KMS-11 (cell line): ENCODE measurements around the gene SDK1.

ENCODE experiments used
- H2AFZ ChIP-seq: fragments of 200-600 bp; sonication (generic); 2 replicates; pipeline ENCODE4 v1.6.1; 2016; ENCODE audit warnings: antibody characterized with exemption, mixed run types, low read depth
- H3K27ac ChIP-seq: fragments of 200-600 bp; sonication (generic); 2 replicates; pipeline ENCODE4 v1.6.1; 2016; ENCODE audit warnings: mild to moderate bottlenecking, mixed run types
- H3K27me3 ChIP-seq: fragments of 200-600 bp; sonication (generic); 2 replicates; pipeline ENCODE4 v1.6.1; 2017; ENCODE audit warnings: mild to moderate bottlenecking, low read depth, mixed run types, moderate library complexity; ENCODE audit not compliant: insufficient read depth
- H3K36me3 ChIP-seq: fragments of 200-600 bp; sonication (generic); 2 replicates; pipeline ENCODE4 v1.6.1; 2017; ENCODE audit warnings: mild to moderate bottlenecking, mixed run types; ENCODE audit not compliant: insufficient read depth
- H3K4me1 ChIP-seq: fragments of 200-600 bp; sonication (generic); 2 replicates; pipeline ENCODE4 v1.6.1; 2016; ENCODE audit warnings: mild to moderate bottlenecking, low read depth, mixed run types; ENCODE audit not compliant: poor library complexity, severe bottlenecking
- H3K4me2 ChIP-seq: fragments of 200-600 bp; sonication (generic); 2 replicates; pipeline ENCODE4 v1.7.0; 2016; ENCODE audit warnings: mild to moderate bottlenecking, mixed run types
- H3K4me3 ChIP-seq: fragments of 200-600 bp; sonication (generic); IDR thresholded peaks from 2 replicates; pipeline ENCODE4 v1.6.1; 2017; ENCODE audit warnings: low read depth, low read length, mixed read lengths; ENCODE audit not compliant: insufficient read depth
- H3K79me2 ChIP-seq: fragments of 200-600 bp; sonication (generic); 2 replicates; pipeline ENCODE4 v1.6.1; 2016; ENCODE audit warnings: low read depth, mixed run types; ENCODE audit not compliant: insufficient read depth
- H3K9ac ChIP-seq: fragments of 200-600 bp; sonication (generic); 2 replicates; pipeline ENCODE4 v1.6.1; 2016; ENCODE audit warnings: mild to moderate bottlenecking, mixed run types
- H4K20me1 ChIP-seq: fragments of 200-600 bp; sonication (generic); 2 replicates; pipeline ENCODE4 v1.6.1; 2016; ENCODE audit warnings: mild to moderate bottlenecking, mixed run types; ENCODE audit not compliant: insufficient read depth
- TF ChIP-seq, protein P1 (sequence below): fragments of 200-600 bp; sonication (generic); conservative IDR thresholded peaks from 2 replicates; pipeline ENCODE4 v1.6.1; 2017; ENCODE audit warnings: low read depth, mild to moderate bottlenecking, antibody characterized with exemption, low read length, moderate library complexity, mixed read lengths

Gene SDK1

GRCh38 chr7:3862774-3863173, 561.7 kb downstream of the SDK1 start:
- Histone ChIP-seq H3K4me3 (no peak overlapping the region), H3K9ac (no peak overlapping the region), H3K4me1 (no peaks in the 10 kb centered on the region), H4K20me1 (no peaks in the 10 kb centered on the region), H2AFZ (no peak overlapping the region), H3K36me3 (no peaks in the 10 kb centered on the region), H3K27me3 (no peaks in the 10 kb centered on the region), H3K27ac (no peak overlapping the region), H3K79me2 (no peaks in the 10 kb centered on the region), H3K4me2 (no peak overlapping the region)
- TF ChIP-seq, protein P1, sequence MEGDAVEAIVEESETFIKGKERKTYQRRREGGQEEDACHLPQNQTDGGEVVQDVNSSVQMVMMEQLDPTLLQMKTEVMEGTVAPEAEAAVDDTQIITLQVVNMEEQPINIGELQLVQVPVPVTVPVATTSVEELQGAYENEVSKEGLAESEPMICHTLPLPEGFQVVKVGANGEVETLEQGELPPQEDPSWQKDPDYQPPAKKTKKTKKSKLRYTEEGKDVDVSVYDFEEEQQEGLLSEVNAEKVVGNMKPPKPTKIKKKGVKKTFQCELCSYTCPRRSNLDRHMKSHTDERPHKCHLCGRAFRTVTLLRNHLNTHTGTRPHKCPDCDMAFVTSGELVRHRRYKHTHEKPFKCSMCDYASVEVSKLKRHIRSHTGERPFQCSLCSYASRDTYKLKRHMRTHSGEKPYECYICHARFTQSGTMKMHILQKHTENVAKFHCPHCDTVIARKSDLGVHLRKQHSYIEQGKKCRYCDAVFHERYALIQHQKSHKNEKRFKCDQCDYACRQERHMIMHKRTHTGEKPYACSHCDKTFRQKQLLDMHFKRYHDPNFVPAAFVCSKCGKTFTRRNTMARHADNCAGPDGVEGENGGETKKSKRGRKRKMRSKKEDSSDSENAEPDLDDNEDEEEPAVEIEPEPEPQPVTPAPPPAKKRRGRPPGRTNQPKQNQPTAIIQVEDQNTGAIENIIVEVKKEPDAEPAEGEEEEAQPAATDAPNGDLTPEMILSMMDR: no peak

DNA sequence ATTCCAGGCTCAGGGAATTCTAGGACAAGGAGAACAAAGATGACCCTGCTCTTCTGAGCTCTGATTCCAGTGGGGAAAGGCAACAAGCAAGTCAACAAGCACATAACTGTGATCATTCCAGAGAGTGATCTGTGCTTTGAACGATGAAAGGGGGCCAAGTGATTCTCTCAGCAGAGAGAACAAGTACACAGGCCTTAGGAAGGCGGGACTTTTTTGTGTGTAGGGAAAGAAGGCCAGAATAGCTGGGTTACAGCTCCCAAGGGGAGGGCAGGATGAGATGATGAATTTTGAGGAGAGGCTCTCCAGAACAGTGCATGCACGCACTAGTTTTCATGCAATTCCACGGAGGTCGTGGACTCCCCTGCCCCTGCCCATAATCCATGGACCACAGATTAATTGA, 565.2 kb downstream of the SDK1 start:
- Histone ChIP-seq H2AFZ (no peak overlapping the region), H3K9ac (no peak overlapping the region), H3K27ac (no peak overlapping the region), H3K27me3 (no peaks in the 10 kb centered on the region), H3K4me2 (no peak overlapping the region), H3K79me2 (no peaks in the 10 kb centered on the region), H3K36me3 (no peaks in the 10 kb centered on the region), H3K4me3 (no peak overlapping the region), H3K4me1 (no peaks in the 10 kb centered on the region), H4K20me1 (no peaks in the 10 kb centered on the region)
- TF ChIP-seq, protein P1: no peak

GRCh38 chr7:3867863-3868262, 566.8 kb downstream of the SDK1 start:
- Histone ChIP-seq H4K20me1 (no peaks in the 10 kb centered on the region), H3K36me3 (no peaks in the 10 kb centered on the region), H3K9ac (no peak overlapping the region), H3K27ac (no peak overlapping the region), H2AFZ (no peak overlapping the region), H3K4me2 (no peak overlapping the region), H3K4me3 (no peak overlapping the region), H3K79me2 (no peaks in the 10 kb centered on the region), H3K27me3 (no peaks in the 10 kb centered on the region), H3K4me1 (no peaks in the 10 kb centered on the region)
- TF ChIP-seq, protein P1: no peak

DNA sequence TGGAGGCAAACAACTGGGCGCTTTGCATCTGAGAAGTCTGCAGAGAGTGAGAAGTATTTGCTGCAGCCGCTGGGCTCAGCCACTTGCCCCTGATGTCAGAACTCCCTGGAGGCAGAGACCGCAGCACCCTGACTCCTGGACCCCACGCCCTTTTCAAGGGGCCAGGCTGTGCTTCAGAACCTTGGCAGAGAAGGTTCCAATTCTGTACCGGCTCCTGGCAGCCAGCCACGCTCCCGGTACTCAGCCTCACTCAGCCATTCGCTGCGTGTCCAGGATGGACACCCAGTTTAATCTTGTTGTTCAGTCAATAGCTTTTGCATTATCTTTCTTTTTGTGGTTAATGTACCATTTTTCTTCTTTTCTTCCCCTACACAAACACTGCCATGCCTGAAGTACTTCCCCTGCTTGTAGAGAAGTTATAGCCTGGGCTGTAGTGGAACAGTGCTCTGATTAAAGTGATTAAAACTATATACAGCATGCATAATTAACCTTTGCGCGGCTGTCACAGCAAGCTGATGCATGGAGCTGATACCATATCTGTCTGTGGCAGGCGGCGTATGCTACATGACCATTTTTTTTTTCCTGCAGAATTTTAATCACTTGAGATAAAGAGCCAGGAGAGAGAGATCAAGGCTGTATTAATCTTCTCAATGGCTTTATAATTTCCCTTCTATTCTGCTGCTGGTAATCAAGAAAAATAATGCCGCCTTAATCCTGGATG, 578.5 kb downstream of the SDK1 start:
- Histone ChIP-seq H3K4me2 (no peak overlapping the region), H3K9ac (no peak overlapping the region), H3K27ac (no peak overlapping the region), H3K4me3 (no peak overlapping the region), H3K27me3 (no peaks in the 10 kb centered on the region), H4K20me1 (no peaks in the 10 kb centered on the region), H2AFZ (no peak overlapping the region), H3K36me3 (no peaks in the 10 kb centered on the region), H3K79me2 (no peaks in the 10 kb centered on the region), H3K4me1 (no peaks in the 10 kb centered on the region)
- TF ChIP-seq, protein P1: no peak
